Smooth muscle cell (in vitro differentiated cells): Measurements from ENCODE around the gene TRIL. TPM values are rescaled to one million over a fixed set of nuclear protein-coding genes. Genes with fewer than 3 reads are reported as not detected.

Experiments
- DNase-seq: peaks from one replicate; lab custom pipeline; 2025; ENCODE audit not compliant: unreplicated experiment; lab: John Stamatoyannopoulos, UW
- H2AFZ ChIP-seq: fragments of 200-600 bp; sonication (generic); 2 replicates; pipeline ENCODE4 v1.6.0; 2016; ENCODE audit warnings: antibody characterized with exemption, low read depth, mild to moderate bottlenecking
- H3F3A ChIP-seq: fragments of 200-600 bp; sonication (generic); 2 replicates; pipeline ENCODE4 v1.6.0; 2017; ENCODE audit warnings: antibody characterized with exemption, low read depth
- H3K27ac ChIP-seq: fragments of 200-600 bp; sonication (generic); 2 replicates; pipeline ENCODE4 v1.5.1; 2016; ENCODE audit warnings: low read depth, mild to moderate bottlenecking
- H3K27me3 ChIP-seq: fragments of 200-600 bp; sonication (generic); 2 replicates; pipeline ENCODE4 v1.6.1; 2016; ENCODE audit warnings: low read depth, mild to moderate bottlenecking
- H3K36me3 ChIP-seq: fragments of 200-600 bp; sonication (generic); 2 replicates; pipeline ENCODE4 v1.5.1; 2016; ENCODE audit warnings: low read depth
- H3K4me1 ChIP-seq: fragments of 200-600 bp; sonication (generic); 2 replicates; pipeline ENCODE4 v1.5.1; 2016; ENCODE audit warnings: low read depth
- H3K4me2 ChIP-seq: fragments of 200-600 bp; sonication (generic); 2 replicates; pipeline ENCODE4 v1.6.0; 2016; ENCODE audit warnings: mild to moderate bottlenecking
- H3K4me3 ChIP-seq: fragments of 200-600 bp; sonication (generic); 2 replicates; pipeline ENCODE4 v1.5.1; 2016; ENCODE audit warnings: mild to moderate bottlenecking
- H3K79me2 ChIP-seq: fragments of 200-600 bp; sonication (generic); 2 replicates; pipeline ENCODE4 v1.6.0; 2016; ENCODE audit warnings: low read depth, mild to moderate bottlenecking
- H3K9ac ChIP-seq: fragments of 200-600 bp; sonication (generic); 2 replicates; pipeline ENCODE4 v1.6.0; 2016; ENCODE audit warnings: low read depth
- H3K9me3 ChIP-seq: fragments of 200-600 bp; sonication (generic); replicated peaks from 2 replicates; pipeline ENCODE4 v1.5.1; 2016; ENCODE audit warnings: low read depth
- H4K20me1 ChIP-seq: fragments of 200-600 bp; sonication (generic); 2 replicates; pipeline ENCODE4 v1.6.0; 2016; ENCODE audit warnings: low read depth
- WGBS: methylation state at CpG from one replicate; pipeline ENCODE4 v1.1.7; 2016; ENCODE audit warnings: low lambda C conversion rate; 5-methylcytosine and 5-hydroxymethylcytosine counted together
- polyA plus RNA-seq: library from polyadenylated mRNA; unstranded; fragments of >200 nt; fragmentation: Nextera tagmentation; extraction: Ambion mirVana; gene quantifications from 2 replicates; pipeline ENCODE4 v1.2.1, GENCODE V29; 2016
- total RNA-seq: library from RNA; depleted of rRNA; stranded (reverse); fragments of >200 nt; gene quantifications from 2 replicates; pipeline ENCODE4 v1.2.3, GENCODE V29; 2014
- TF ChIP-seq, protein P1 (sequence below): fragments of 200-600 bp; sonication (generic); IDR thresholded peaks from 2 replicates; pipeline ENCODE4 v1.5.1; 2017; ENCODE audit warnings: borderline replicate concordance, mild to moderate bottlenecking, antibody characterized with exemption; ENCODE audit not compliant: insufficient read depth, poor library complexity, severe bottlenecking

TRIL gene
- total and polyA plus RNA-seq, 2 experiments from 2014 or later = 11.0 to 11.1 TPM

DNA sequence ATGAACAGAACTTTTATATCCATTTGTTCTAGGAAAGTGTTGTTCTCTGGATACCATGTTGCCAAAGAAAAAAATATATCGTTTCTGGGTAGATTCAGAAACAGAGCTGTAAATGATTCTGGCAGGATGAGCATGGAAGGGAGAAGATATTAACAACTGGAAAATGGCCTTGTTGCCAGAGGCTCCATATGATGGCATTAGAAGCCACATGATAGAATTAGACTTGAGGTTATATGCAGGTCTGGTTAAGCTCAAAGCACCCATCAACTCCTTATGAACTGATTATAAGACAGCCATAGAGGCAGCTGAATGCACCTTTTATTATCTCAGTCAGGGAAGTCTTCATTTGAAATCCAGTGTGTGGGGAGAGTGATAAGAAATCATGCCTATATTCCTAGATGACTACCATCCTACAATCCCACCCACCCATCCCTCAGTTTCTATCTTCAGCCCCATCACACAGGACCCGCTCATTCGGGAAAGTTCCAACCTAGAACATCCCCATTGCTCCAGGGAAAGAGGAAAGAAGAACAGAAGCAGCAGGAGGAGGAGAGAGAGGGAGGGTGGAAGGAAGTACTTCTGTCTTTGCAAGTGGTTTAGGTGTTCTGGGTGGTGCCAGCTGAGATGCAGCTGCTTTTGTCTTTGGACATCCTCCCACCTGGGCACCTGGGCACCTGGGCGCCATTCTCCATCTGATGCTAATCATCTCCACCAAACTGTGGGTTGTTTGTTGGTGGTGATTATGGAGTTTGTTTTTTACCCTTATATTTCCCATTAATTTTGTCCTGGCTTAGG is 25.5 kb upstream of the TRIL start:
- 82% methylated on average over 4 of the region's 4 CpGs for WGBS

DNA sequence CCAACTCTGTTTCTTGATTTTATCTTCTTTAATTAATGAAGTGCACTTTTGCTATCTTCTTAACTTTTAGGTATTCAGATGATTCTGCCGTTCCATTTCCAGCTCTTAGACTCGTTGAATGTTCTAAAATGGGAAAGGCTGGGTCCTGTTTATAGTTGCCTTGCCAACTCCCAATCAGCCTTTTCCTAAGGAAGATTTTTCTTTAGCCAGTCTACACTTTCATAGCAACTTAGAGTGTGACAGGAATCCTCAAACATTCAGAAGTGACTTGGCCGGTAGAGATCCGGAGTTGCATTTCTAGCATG is 23.0 kb upstream of the TRIL start:
- Histone ChIP-seq H3K4me3 (no peak overlapping the region), H4K20me1 (no peaks in the 10 kb centered on the region), H3K79me2 (no peaks in the 10 kb centered on the region), H3K4me1 (peaks cover 37% of the 10 kb centered on the region), H3K27ac (peak overlapping the region; percentile 83), H3K36me3 (no peaks in the 10 kb centered on the region), H3K9ac (peak overlapping the region; percentile 14), H3K4me2 (peak overlapping the region; percentile 79), H3K27me3 (no peaks in the 10 kb centered on the region), H3F3A (peaks cover 32% of the 10 kb centered on the region), H2AFZ (peak overlapping the region; percentile 35), H3K9me3 (no peaks in the 10 kb centered on the region)
- DNase-seq = no peak
- WGBS = 19% methylated on average over 4 of the region's 4 CpGs
- TF ChIP-seq, protein P1, sequence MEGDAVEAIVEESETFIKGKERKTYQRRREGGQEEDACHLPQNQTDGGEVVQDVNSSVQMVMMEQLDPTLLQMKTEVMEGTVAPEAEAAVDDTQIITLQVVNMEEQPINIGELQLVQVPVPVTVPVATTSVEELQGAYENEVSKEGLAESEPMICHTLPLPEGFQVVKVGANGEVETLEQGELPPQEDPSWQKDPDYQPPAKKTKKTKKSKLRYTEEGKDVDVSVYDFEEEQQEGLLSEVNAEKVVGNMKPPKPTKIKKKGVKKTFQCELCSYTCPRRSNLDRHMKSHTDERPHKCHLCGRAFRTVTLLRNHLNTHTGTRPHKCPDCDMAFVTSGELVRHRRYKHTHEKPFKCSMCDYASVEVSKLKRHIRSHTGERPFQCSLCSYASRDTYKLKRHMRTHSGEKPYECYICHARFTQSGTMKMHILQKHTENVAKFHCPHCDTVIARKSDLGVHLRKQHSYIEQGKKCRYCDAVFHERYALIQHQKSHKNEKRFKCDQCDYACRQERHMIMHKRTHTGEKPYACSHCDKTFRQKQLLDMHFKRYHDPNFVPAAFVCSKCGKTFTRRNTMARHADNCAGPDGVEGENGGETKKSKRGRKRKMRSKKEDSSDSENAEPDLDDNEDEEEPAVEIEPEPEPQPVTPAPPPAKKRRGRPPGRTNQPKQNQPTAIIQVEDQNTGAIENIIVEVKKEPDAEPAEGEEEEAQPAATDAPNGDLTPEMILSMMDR = no peak

More for the DNA sequence above, 25.5 kb upstream of the TRIL start:
- Histone ChIP-seq H2AFZ (no peak overlapping the region), H3K4me2 (no peak overlapping the region), H3K27ac (peak overlapping the region; percentile 89), H3F3A (peaks cover 41% of the 10 kb centered on the region), H3K36me3 (no peaks in the 10 kb centered on the region), H3K9me3 (no peaks in the 10 kb centered on the region), H3K27me3 (no peaks in the 10 kb centered on the region), H3K9ac (no peak overlapping the region), H3K4me1 (peaks cover 46% of the 10 kb centered on the region), H4K20me1 (no peaks in the 10 kb centered on the region), H3K79me2 (no peaks in the 10 kb centered on the region), H3K4me3 (no peak overlapping the region)
- DNase-seq = no peak
- TF ChIP-seq, protein P1 = no peak

DNA sequence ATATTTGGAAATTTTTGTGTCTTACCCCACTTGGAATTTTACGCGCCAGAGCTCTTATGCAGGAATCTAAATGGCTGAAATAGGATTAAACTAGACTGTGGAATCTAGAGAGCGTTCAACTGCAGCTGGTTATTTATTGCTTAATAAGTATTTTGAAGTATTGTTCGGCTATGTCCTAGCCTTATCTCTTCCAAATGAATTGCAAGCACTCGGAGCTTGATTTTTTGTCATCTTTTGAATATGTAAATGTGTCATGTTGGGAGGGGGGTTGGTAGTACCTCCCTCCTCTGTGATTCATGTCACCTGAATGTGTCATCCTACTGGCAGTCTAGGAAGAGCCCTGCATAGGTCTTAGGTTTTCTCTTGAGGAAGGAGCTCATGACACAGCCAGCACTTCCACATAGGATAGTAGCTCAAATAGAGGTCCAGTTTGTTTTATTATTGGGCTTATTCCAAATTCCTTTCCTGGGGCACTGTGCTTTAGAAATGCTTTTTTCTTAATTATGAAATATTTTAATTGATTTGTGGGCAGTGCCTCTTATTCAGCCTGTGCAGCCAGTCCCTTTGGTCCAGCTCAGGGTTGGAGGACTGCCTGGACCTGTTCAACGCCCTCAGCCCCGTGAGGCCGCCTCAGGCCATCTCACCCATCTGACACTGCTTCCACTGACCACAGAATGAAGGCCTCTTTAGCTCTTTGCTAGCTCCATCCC is 22.5 kb upstream of the TRIL start:
- no peak for DNase-seq
- Histone ChIP-seq H3K9me3 (no peaks in the 10 kb centered on the region), H3K9ac (peak overlapping the region; percentile 14), H3K27me3 (no peaks in the 10 kb centered on the region), H3K4me2 (peak overlapping the region; percentile 79), H3K27ac (peak overlapping the region; percentile 83), H3K79me2 (no peaks in the 10 kb centered on the region), H3F3A (peaks cover 27% of the 10 kb centered on the region), H3K4me3 (no peak overlapping the region), H2AFZ (peak overlapping the region; percentile 21), H3K36me3 (no peaks in the 10 kb centered on the region), H3K4me1 (peaks cover 35% of the 10 kb centered on the region), H4K20me1 (no peaks in the 10 kb centered on the region)
- TF ChIP-seq, protein P1 = no peak
- 39% methylated on average over 8 of the region's 8 CpGs for WGBS
